Measurements from ENCODE around the gene ZNF451. TPM values are rescaled to one million over a fixed set of nuclear protein-coding genes. Genes with fewer than 3 reads are reported as not detected.
A peak's percentile ranks its signal among the peaks of the same experiment; 100 is the strongest.

The ZNF451 gene
- total RNA-seq, 1 donor from 2014 or later, result 21.5 TPM

- DNase-seq (ENCODE audit: low spot score in 2 of 2), result peak in 1 of 2 donors; percentile 84
- Histone ChIP-seq H3K27ac (peak overlapping the region; percentile 78 to 91), H3K27me3 (no peaks in the 10 kb centered on the region), H3K36me3 (peaks cover 4 to 10% of the 10 kb centered on the region in 2 donors), H3K4me3 (peak overlapping the region in 1 of 2 donors; percentile 44), H3K9me3 (no peaks in the 10 kb centered on the region), H3K4me1 (peaks cover 4 to 48% of the 10 kb centered on the region in 2 donors)
- intact Hi-C loops (cut with DNase I), result loop anchor here (10.0 kb wide), 1 partner anchor 223 kb away; the partner anchor contains the start of gene BEND6
- TF ChIP-seq CTCF (IDR thresholded peaks at IDR 0.05), result no peak
Observed at GRCh38 chr6:57177545-57178265, 87.7 kb downstream of the ZNF451 start.

- intact Hi-C loops (cut with DNase I), result no loop called here
- no peaks in the 10 kb centered on the region for H3K9me3 ChIP-seq
- no peak overlapping the region for H3K4me3 ChIP-seq
- no peak for TF ChIP-seq CTCF (IDR thresholded peaks at IDR 0.05)
- H3K36me3 ChIP-seq, result peaks cover 10 to 36% of the 10 kb centered on the region in 2 donors
- DNase-seq (ENCODE audit: low spot score in 2 of 2), result no peak
- H3K4me1 ChIP-seq, result peaks cover 4 to 37% of the 10 kb centered on the region in 2 donors
- H3K27me3 ChIP-seq, result no peaks in the 10 kb centered on the region
- H3K27ac ChIP-seq, result peak overlapping the region; percentile 29 to 78
Observed at GRCh38 chr6:57180596-57180995, 90.6 kb downstream of the ZNF451 start.

- H3K9me3 ChIP-seq, result no peaks in the 10 kb centered on the region
- no peak overlapping the region for H3K4me3 ChIP-seq
- intact Hi-C loops (cut with DNase I), result no loop called here
- TF ChIP-seq CTCF (IDR thresholded peaks at IDR 0.05), result no peak
- no peak for DNase-seq (ENCODE audit: low spot score in 2 of 2)
- no peaks in the 10 kb centered on the region for H3K27me3 ChIP-seq
- H3K4me1 ChIP-seq, result peaks cover 4 to 24% of the 10 kb centered on the region in 2 donors
- peaks cover 10 to 47% of the 10 kb centered on the region in 2 donors for H3K36me3 ChIP-seq
- H3K27ac ChIP-seq, result peak overlapping the region in 1 of 2 donors; percentile 4
Observed at GRCh38 chr6:57182017-57182432, 92.0 kb downstream of the ZNF451 start.

GRCh38 chr6:57183336-57183735 is 93.3 kb downstream of the ZNF451 start:
- Histone ChIP-seq H3K9me3 (no peaks in the 10 kb centered on the region), H3K36me3 (peaks cover 10 to 47% of the 10 kb centered on the region in 2 donors), H3K4me1 (peaks cover 1 to 15% of the 10 kb centered on the region in 2 donors), H3K4me3 (no peak overlapping the region), H3K27me3 (no peaks in the 10 kb centered on the region), H3K27ac (no peak overlapping the region)
- no peak for TF ChIP-seq CTCF (IDR thresholded peaks at IDR 0.05)
- DNase-seq (ENCODE audit: low spot score in 2 of 2), result no peak
- intact Hi-C loops (cut with DNase I), result no loop called here

GRCh38 chr6:57190140-57190539 is 100.2 kb downstream of the ZNF451 start:
- TF ChIP-seq CTCF (IDR thresholded peaks at IDR 0.05), result peak in 2 of 3 experiments; percentile 28 to 57
- DNase-seq (ENCODE audit: low spot score in 2 of 2), result no peak
- Histone ChIP-seq H3K27me3 (no peaks in the 10 kb centered on the region), H3K4me1 (no peaks in the 10 kb centered on the region), H3K27ac (no peak overlapping the region), H3K4me3 (no peak overlapping the region), H3K9me3 (no peaks in the 10 kb centered on the region), H3K36me3 (peaks cover 21 to 38% of the 10 kb centered on the region in 2 donors)
- intact Hi-C loops (cut with DNase I), result loop anchor here (5.0 kb wide), 1 partner anchor 127 kb away; the partner anchor contains the start of gene PRIM2
